Motor neuron (in vitro differentiated cells): ENCODE measurements around the gene TRIM14. TPM values are rescaled to one million over a fixed set of nuclear protein-coding genes. Genes with fewer than 3 reads are reported as not detected.
A peak's percentile ranks its signal among the peaks of the same experiment; 100 is the strongest.

Source experiments
- ATAC-seq, 8 experiments: fragments of 200-7000 bp; cut with Tn5 transposase; replicated peaks in 6 of 8; 2 replicates each; pipeline ENCODE4 v1.8.0; 2021; ENCODE audit warnings: mild to moderate bottlenecking in 8 of 8, moderate library complexity in 8 of 8
- H3K27ac ChIP-seq, 2 donors: fragments of 250-450 bp; sonication (Bioruptor Pico); 2 replicates each; pipeline ENCODE4 v1.9.0; 2021; ENCODE audit warnings: antibody characterized with exemption in 2 of 2, mild to moderate bottlenecking in 2 of 2, moderate library complexity in 1 of 2
- H3K4me1 ChIP-seq, 2 donors: fragments of 250-450 bp; sonication (Bioruptor Pico); replicated peaks in 1 of 2; 2 replicates each; pipeline ENCODE4 v1.6.1; 2021; ENCODE audit warnings: antibody characterized with exemption in 2 of 2, mild to moderate bottlenecking in 2 of 2, moderate library complexity in 1 of 2
- H3K4me3 ChIP-seq, 5 donors: fragments of 250-450 bp; sonication (Bioruptor Pico); 2 replicates each; pipeline ENCODE4 v1.9.0; 2021; ENCODE audit warnings: antibody characterized with exemption in 5 of 5, mild to moderate bottlenecking in 5 of 5, moderate library complexity in 4 of 5
- WGBS, 10 experiments: fragments of 450-650 bp; shearing (Covaris generic); methylation state at CpG; one replicate each; pipeline ENCODE4 v1.0.0; 2022; 5-methylcytosine and 5-hydroxymethylcytosine counted together
- in situ Hi-C, 9 experiments: fragments of 400-800 bp; cut with MboI; loops; one replicate each; pipeline ENCODE4 v1.15.0; 2021; ENCODE audit warnings: low sequenced_read_pairs in 9 of 9, low pct_unique_long_range_greater_than_20kb in 2 of 9; ENCODE audit not compliant: unreplicated experiment in 9 of 9
- total RNA-seq, 8 experiments: library from RNA; unstranded; fragments of 300-600 nt; gene quantifications; 2 replicates each; pipeline versions ENCODE4 v1.2.3 to v1.2.4, GENCODE V29; 2022

TRIM14 gene
- total RNA-seq, 8 experiments from 2014 or later, result 0.38 to 20.3 (median 1.3) TPM

- Histone ChIP-seq H3K4me3 (no peak overlapping the region), H3K4me1 (peaks cover 2 to 7% of the 10 kb centered on the region in 2 donors), H3K27ac (no peak overlapping the region)
- WGBS, 10 experiments, result 88 to 100% (median 93%) methylated on average over 2 to 7 of the region's 9 CpGs; no CpG with 5 or more reads in 5 of the 10 experiments
- ATAC-seq, result no peak
- in situ Hi-C loops, result loop anchor here in 2 of 9 experiments (10.0 to 25.0 kb wide), 2 partner anchors 191 to 193 kb away; partner anchors contain the start of gene TBC1D2 (in 1 of the 2)
Measured at GRCh38 chr9:98071737-98072136, 47.3 kb downstream of the TRIM14 start.

GRCh38 chr9:98070704-98071103 lies 48.3 kb downstream of the TRIM14 start:
- Histone ChIP-seq H3K27ac (no peak overlapping the region), H3K4me1 (peaks cover 2% of the 10 kb centered on the region in 2 donors), H3K4me3 (no peak overlapping the region)
- 88 to 100% (median 99%) methylated on average over 1 to 7 of the region's 7 CpGs for WGBS, 10 experiments
- in situ Hi-C loops, result loop anchor here in 2 of 9 experiments (10.0 to 25.0 kb wide), 2 partner anchors 192 to 194 kb away; partner anchors contain the start of gene TBC1D2 (in 1 of the 2)
- no peak for ATAC-seq

GRCh38 chr9:98069551-98069950 lies 49.5 kb downstream of the TRIM14 start:
- no peak overlapping the region for H3K27ac ChIP-seq
- ATAC-seq, result no peak
- WGBS, 10 experiments, result 89 to 100% (median 96%) methylated on average over 1 to 6 of the region's 6 CpGs; no CpG with 5 or more reads in 2 of the 10 experiments
- in situ Hi-C loops, result loop anchor here in 1 of 9 experiments (25.0 kb wide), 1 partner anchor 193 kb away; the partner anchor contains the start of gene TBC1D2
- peaks cover 1% of the 10 kb centered on the region in 2 donors for H3K4me1 ChIP-seq
- no peak overlapping the region for H3K4me3 ChIP-seq

GRCh38 chr9:98067184-98067583 lies 51.8 kb downstream of the TRIM14 start:
- ATAC-seq, result no peak

GRCh38 chr9:98066235-98066634 lies 52.8 kb downstream of the TRIM14 start:
- no peak overlapping the region for H3K27ac ChIP-seq
- H3K4me1 ChIP-seq, result no peaks in the 10 kb centered on the region
- H3K4me3 ChIP-seq, result no peak overlapping the region
- WGBS, 10 experiments, result 90 to 100% (median 96%) methylated on average over 1 to 3 of the region's 3 CpGs; no CpG with 5 or more reads in 2 of the 10 experiments
- ATAC-seq, result no peak
- in situ Hi-C loops, result loop anchor here in 1 of 9 experiments (25.0 kb wide), 1 partner anchor 196 kb away; the partner anchor contains the start of gene TBC1D2

More at GRCh38 chr9:98067184-98067583, 51.8 kb downstream of the TRIM14 start:
- 79 to 100% (median 98%) methylated on average over 1 to 2 of the region's 2 CpGs; no CpG with 5 or more reads in 2 of the 10 experiments for WGBS, 10 experiments
- in situ Hi-C loops, result loop anchor here in 1 of 9 experiments (25.0 kb wide), 1 partner anchor 195 kb away; the partner anchor contains the start of gene TBC1D2
- no peak overlapping the region for H3K4me3 ChIP-seq
- no peaks in the 10 kb centered on the region for H3K4me1 ChIP-seq
- H3K27ac ChIP-seq, result no peak overlapping the region

- in situ Hi-C loops, result loop anchor here in 1 of 9 experiments (25.0 kb wide), 1 partner anchor 197 kb away; the partner anchor contains the start of gene TBC1D2
- no peak overlapping the region for H3K27ac ChIP-seq
- no peak for ATAC-seq
- no peaks in the 10 kb centered on the region for H3K4me1 ChIP-seq
- WGBS, 10 experiments, result 87 to 100% (median 100%) methylated on average over 1 to 7 of the region's 8 CpGs; no CpG with 5 or more reads in 1 of the 10 experiments
- no peak overlapping the region for H3K4me3 ChIP-seq
Measured at GRCh38 chr9:98064623-98065392, 54.2 kb downstream of the TRIM14 start.

- Histone ChIP-seq H3K4me1 (no peaks in the 10 kb centered on the region), H3K27ac (no peak overlapping the region), H3K4me3 (no peak overlapping the region)
- ATAC-seq, result no peak
- in situ Hi-C loops, result loop anchor here in 1 of 9 experiments (25.0 kb wide), 1 partner anchor 200 kb away; the partner anchor contains the start of gene TBC1D2
- 90 to 100% (median 100%) methylated on average over 1 to 3 of the region's 3 CpGs; no CpG with 5 or more reads in 4 of the 10 experiments for WGBS, 10 experiments
Measured at GRCh38 chr9:98062161-98062560, 56.9 kb downstream of the TRIM14 start.

- ATAC-seq, result no peak
- Histone ChIP-seq H3K4me1 (no peaks in the 10 kb centered on the region), H3K27ac (peak overlapping the region; percentile 78 to 90), H3K4me3 (peak overlapping the region; percentile 79 to 95 (median 81))
- in situ Hi-C loops, result loop anchor here in 1 of 9 experiments (25.0 kb wide), 1 partner anchor 205 kb away; the partner anchor contains the start of gene TBC1D2
- WGBS, 10 experiments, result 0 to 29% (median 2%) methylated on average over 1 to 10 of the region's 14 CpGs
Measured at GRCh38 chr9:98057138-98057799, 61.8 kb downstream of the TRIM14 start.

GRCh38 chr9:98056269-98057137 lies 62.5 kb downstream of the TRIM14 start, which contains the start of gene NANS:
Gene NANS (plus strand): TSS chr9:98056732. CDS start chr9:98056809, 77 bp downstream.
- H3K27ac ChIP-seq, result peak within 1 kb of the TSS; percentile 78 to 90
- no peaks in the 10 kb centered on the region for H3K4me1 ChIP-seq
- in situ Hi-C loops, result loop anchor here in 1 of 9 experiments (25.0 kb wide), 1 partner anchor 206 kb away; the partner anchor contains the start of gene TBC1D2
- WGBS, 10 experiments, result 0 to 20% (median 0%) methylated on average over 1 to 13 of the region's 80 CpGs; no CpG with 5 or more reads in 2 of the 10 experiments
- peak; percentile 89 to 97 (median 96) for ATAC-seq
- H3K4me3 ChIP-seq, result peak within 1 kb of the TSS; percentile 79 to 95 (median 81)

- Histone ChIP-seq H3K4me3 (no peak overlapping the region), H3K27ac (no peak overlapping the region), H3K4me1 (no peaks in the 10 kb centered on the region)
- WGBS, 10 experiments, result 72 to 100% (median 90%) methylated on average over 2 to 5 of the region's 7 CpGs; no CpG with 5 or more reads in 2 of the 10 experiments
- ATAC-seq, result no peak
- in situ Hi-C loops, result loop anchor here in 1 of 9 experiments (25.0 kb wide), 1 partner anchor 208 kb away; the partner anchor contains the start of gene TBC1D2
Measured at GRCh38 chr9:98054376-98054951, 64.6 kb downstream of the TRIM14 start.

GRCh38 chr9:98050351-98050750 lies 68.7 kb downstream of the TRIM14 start:
- ATAC-seq, result no peak

More at GRCh38 chr9:98050351-98050750, 68.7 kb downstream of the TRIM14 start:
- H3K27ac ChIP-seq, result no peak overlapping the region
- 38 to 100% (median 100%) methylated on average over 1 to 4 of the region's 4 CpGs; no CpG with 5 or more reads in 1 of the 10 experiments for WGBS, 10 experiments
- H3K4me3 ChIP-seq, result no peak overlapping the region
- H3K4me1 ChIP-seq, result no peaks in the 10 kb centered on the region
- in situ Hi-C loops, result loop anchor here in 1 of 9 experiments (25.0 kb wide), 1 partner anchor 212 kb away; the partner anchor contains the start of gene TBC1D2
